ENCODE results near the gene LTBP1. TPM values are rescaled to one million over a fixed set of nuclear protein-coding genes. Genes with fewer than 3 reads are reported as not detected.

LTBP1 gene
- total and polyA plus RNA-seq, 2 experiments from 2014 or later = 157 to 211 TPM

DNA sequence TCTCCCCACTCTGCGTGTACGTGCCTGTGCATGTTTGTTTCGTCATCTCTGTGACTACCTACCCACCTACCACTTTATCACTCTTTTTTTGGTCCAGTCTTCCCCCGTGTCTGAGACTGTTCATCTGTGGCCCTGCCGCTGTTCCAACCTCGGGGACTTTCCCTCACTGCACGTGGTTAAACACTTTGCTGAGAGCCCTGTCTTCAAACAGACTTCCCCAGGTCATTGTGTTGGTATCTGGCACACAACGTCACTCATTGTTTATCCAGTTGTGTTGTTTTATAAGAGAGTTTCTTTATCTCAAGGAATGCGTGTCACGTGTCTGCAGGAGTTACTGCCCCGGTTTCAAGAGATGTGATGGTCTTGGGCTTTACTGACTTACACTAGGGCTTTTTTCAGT, 267.7 kb downstream of the LTBP1 start:
- Histone ChIP-seq H3K4me2 (ENCODE audit: unreplicated experiment) (peak overlapping the region; percentile 23), H3K4me3 (no peak overlapping the region), H3K9me2 (ENCODE audit: insufficient read depth) (no peaks in the 10 kb centered on the region), H3K27me3 (replicated peaks; ENCODE audit: insufficient read depth) (no peaks in the 10 kb centered on the region), H4K20me1 (ENCODE audit: insufficient read depth) (no peaks in the 10 kb centered on the region), H3K36me3 (ENCODE audit: low read depth) (peaks cover 11% of the 10 kb centered on the region; the same call in 1 of the 2 replicates), H3F3A (ENCODE audit: insufficient read depth) (peaks cover 80% of the 10 kb centered on the region), H3K79me2 (ENCODE audit: insufficient read depth) (peaks cover 14% of the 10 kb centered on the region), H3K27ac (peak overlapping the region; percentile 69), H3K4me1 (ENCODE audit: insufficient read depth) (peaks cover 78% of the 10 kb centered on the region), H3K9ac (no peak overlapping the region), H2AFZ (no peak overlapping the region), H3K9me3 (ENCODE audit: low read depth) (no peaks in the 10 kb centered on the region)
- TF ChIP-seq EZH2 (IDR thresholded peaks at IDR 0.05; ENCODE audit: insufficient read depth, poor library complexity, severe bottlenecking) = no peak
- no peak for TF ChIP-seq EZH2phosphoT487 (IDR thresholded peaks at IDR 0.05; ENCODE audit: insufficient read depth, low read depth)
- DNase-seq = no peak
- in situ Hi-C loops (cut with MboI) = no loop called here
- WGBS, 2 experiments (ENCODE audit: low coverage in 1 of 2, low lambda C conversion rate in 2 of 2, missing lambda C conversion rate in 2 of 2) = 93 to 97% methylated on average over 11 of the region's 11 CpGs

DNA sequence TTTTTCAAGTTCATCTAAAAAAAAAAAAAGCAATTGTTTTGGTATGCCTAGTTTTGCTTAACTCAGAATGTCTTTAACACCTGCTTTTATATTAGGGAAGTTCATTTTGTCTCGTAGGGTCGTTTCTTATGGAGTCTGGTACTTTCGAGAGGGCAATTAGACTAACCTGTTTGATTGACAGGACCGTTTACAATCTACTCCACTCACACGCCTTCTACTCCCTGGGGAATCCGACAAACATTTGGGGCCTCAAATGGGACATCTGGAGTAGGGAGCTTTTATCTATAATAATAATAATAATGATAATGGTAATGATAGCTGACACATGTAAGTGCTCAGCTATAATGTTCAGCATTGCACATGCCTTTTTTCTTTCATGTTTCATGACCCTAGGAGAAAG, 268.1 kb downstream of the LTBP1 start:
- TF ChIP-seq EZH2phosphoT487 (IDR thresholded peaks at IDR 0.05; ENCODE audit: insufficient read depth, low read depth) (no peak), EZH2 (IDR thresholded peaks at IDR 0.05; ENCODE audit: insufficient read depth, poor library complexity, severe bottlenecking) (no peak)
- no peaks in the 10 kb centered on the region for H4K20me1 ChIP-seq (ENCODE audit: insufficient read depth)
- in situ Hi-C loops (cut with MboI) = no loop called here
- peak overlapping the region; percentile 29 for H3K9ac ChIP-seq
- H3K27me3 ChIP-seq (replicated peaks; ENCODE audit: insufficient read depth) = no peaks in the 10 kb centered on the region
- WGBS, 2 experiments (ENCODE audit: low coverage in 1 of 2, low lambda C conversion rate in 2 of 2, missing lambda C conversion rate in 2 of 2) = 44 to 46% methylated on average over 6 of the region's 6 CpGs
- no peak overlapping the region for H2AFZ ChIP-seq
- no peaks in the 10 kb centered on the region for H3K9me2 ChIP-seq (ENCODE audit: insufficient read depth)
- H3K4me1 ChIP-seq (ENCODE audit: insufficient read depth) = peaks cover 78% of the 10 kb centered on the region
- peaks cover 14% of the 10 kb centered on the region for H3K79me2 ChIP-seq (ENCODE audit: insufficient read depth)
- peak overlapping the region; percentile 23 for H3K4me2 ChIP-seq (ENCODE audit: unreplicated experiment)
- H3K4me3 ChIP-seq = no peak overlapping the region
- H3K27ac ChIP-seq = peak overlapping the region; percentile 69
- no peaks in the 10 kb centered on the region for H3K9me3 ChIP-seq (ENCODE audit: low read depth)
- DNase-seq = no peak
- peaks cover 11% of the 10 kb centered on the region; the same call in 1 of the 2 replicates for H3K36me3 ChIP-seq (ENCODE audit: low read depth)
- peaks cover 80% of the 10 kb centered on the region for H3F3A ChIP-seq (ENCODE audit: insufficient read depth)

DNA sequence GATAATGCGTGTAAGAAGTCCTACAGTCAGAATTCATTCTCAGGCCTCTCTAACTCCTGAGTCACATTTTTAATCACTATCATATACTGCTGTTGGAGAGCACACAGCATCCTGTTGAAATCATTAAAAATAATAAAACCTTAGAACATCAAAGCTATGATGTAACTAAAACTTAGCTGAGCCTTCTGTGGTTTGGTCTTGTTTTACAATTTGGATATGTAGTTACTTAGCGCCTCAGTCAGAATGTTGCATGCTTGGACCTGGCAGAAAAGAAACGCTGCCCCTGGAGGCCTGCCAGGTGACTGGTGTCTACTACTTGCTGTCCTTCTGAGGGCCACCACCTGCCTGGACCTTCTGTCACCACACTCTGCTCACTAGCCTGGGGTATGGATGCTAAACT, 268.5 kb downstream of the LTBP1 start:
- Histone ChIP-seq H3K79me2 (ENCODE audit: insufficient read depth) (peaks cover 14% of the 10 kb centered on the region), H4K20me1 (ENCODE audit: insufficient read depth) (no peaks in the 10 kb centered on the region), H3K4me3 (no peak overlapping the region), H3K36me3 (ENCODE audit: low read depth) (peaks cover 11% of the 10 kb centered on the region; the same call in 1 of the 2 replicates), H3K27ac (peak overlapping the region; percentile 71), H2AFZ (no peak overlapping the region), H3K9me3 (ENCODE audit: low read depth) (no peaks in the 10 kb centered on the region), H3K27me3 (replicated peaks; ENCODE audit: insufficient read depth) (no peaks in the 10 kb centered on the region), H3K9ac (peak overlapping the region; percentile 9; the same call in 1 of the 2 replicates), H3K9me2 (ENCODE audit: insufficient read depth) (no peaks in the 10 kb centered on the region), H3K4me1 (ENCODE audit: insufficient read depth) (peaks cover 78% of the 10 kb centered on the region), H3K4me2 (ENCODE audit: unreplicated experiment) (peak overlapping the region; percentile 23), H3F3A (ENCODE audit: insufficient read depth) (peaks cover 80% of the 10 kb centered on the region)
- in situ Hi-C loops (cut with MboI) = no loop called here
- TF ChIP-seq EZH2phosphoT487 (IDR thresholded peaks at IDR 0.05; ENCODE audit: insufficient read depth, low read depth) = 0 out of 2 replicates have a peak, but pooled peaks have one; percentile 79
- no peak for TF ChIP-seq EZH2 (IDR thresholded peaks at IDR 0.05; ENCODE audit: insufficient read depth, poor library complexity, severe bottlenecking)
- WGBS, 2 experiments (ENCODE audit: low coverage in 1 of 2, low lambda C conversion rate in 2 of 2, missing lambda C conversion rate in 2 of 2) = 0 to 2% methylated on average over 3 of the region's 3 CpGs
- peak; percentile 94 for DNase-seq

DNA sequence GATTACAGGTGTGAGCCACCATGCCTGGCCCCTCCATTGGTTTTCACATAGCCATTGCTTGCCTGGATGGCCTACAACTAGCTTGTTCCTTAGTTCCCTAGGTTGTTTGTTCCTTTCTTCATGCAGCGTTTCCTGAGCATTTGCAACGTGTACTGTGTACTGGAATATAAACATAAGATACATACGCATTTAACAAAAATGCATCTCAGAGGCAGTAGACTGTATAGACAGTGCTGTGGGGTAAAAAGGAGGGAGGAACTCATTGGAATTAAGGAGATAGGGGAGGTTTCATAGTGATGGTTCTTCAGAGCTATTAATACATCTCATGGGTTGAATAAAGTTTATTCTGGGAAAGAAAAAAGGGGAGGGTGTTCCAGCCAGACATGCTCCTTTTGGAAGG, 269.2 kb downstream of the LTBP1 start:
- TF ChIP-seq EZH2 (IDR thresholded peaks at IDR 0.05; ENCODE audit: insufficient read depth, poor library complexity, severe bottlenecking) = no peak
- no peak for TF ChIP-seq EZH2phosphoT487 (IDR thresholded peaks at IDR 0.05; ENCODE audit: insufficient read depth, low read depth)
- H3K9ac ChIP-seq = 0 out of 2 replicates have a peak overlapping the region, but pooled peaks have one; percentile 9
- H3K27ac ChIP-seq = peak overlapping the region; percentile 71

More for the DNA sequence above, 269.2 kb downstream of the LTBP1 start:
- Histone ChIP-seq H3K9me3 (ENCODE audit: low read depth) (no peaks in the 10 kb centered on the region), H3K9me2 (ENCODE audit: insufficient read depth) (no peaks in the 10 kb centered on the region), H3F3A (ENCODE audit: insufficient read depth) (peaks cover 81% of the 10 kb centered on the region), H3K79me2 (ENCODE audit: insufficient read depth) (peaks cover 14% of the 10 kb centered on the region), H3K4me1 (ENCODE audit: insufficient read depth) (peaks cover 80% of the 10 kb centered on the region), H3K36me3 (ENCODE audit: low read depth) (peaks cover 11% of the 10 kb centered on the region; the same call in 1 of the 2 replicates), H3K4me2 (ENCODE audit: unreplicated experiment) (peak overlapping the region; percentile 1), H3K27me3 (replicated peaks; ENCODE audit: insufficient read depth) (no peaks in the 10 kb centered on the region), H3K4me3 (no peak overlapping the region), H2AFZ (no peak overlapping the region), H4K20me1 (ENCODE audit: insufficient read depth) (no peaks in the 10 kb centered on the region)
- WGBS, 2 experiments (ENCODE audit: low coverage in 1 of 2, low lambda C conversion rate in 2 of 2, missing lambda C conversion rate in 2 of 2) = 95 to 100% methylated on average over 3 of the region's 3 CpGs
- in situ Hi-C loops (cut with MboI) = no loop called here
- no peak for DNase-seq
